ENCODE results near the gene RTP4.

DNA sequence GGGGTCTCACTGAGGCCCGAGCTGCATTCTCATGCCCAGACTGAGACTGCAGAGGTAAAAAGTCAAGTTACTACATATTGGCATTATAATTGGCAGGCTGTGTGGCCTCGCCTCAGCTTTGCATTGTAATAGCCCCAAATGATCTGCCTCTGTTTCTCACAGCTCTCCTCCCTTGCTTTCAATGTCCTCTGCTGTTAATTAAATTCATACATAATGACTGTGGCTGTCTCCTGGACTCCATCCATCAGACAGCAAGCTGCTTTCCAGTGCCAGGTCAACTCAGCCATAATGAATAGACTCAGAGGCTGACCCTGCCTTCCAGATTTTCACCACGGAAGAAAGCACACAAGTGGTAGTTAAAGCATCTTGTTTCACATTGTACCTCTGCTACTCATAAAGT is 7.6 kb upstream of the RTP4 start:
- TF ChIP-seq, protein P1, sequence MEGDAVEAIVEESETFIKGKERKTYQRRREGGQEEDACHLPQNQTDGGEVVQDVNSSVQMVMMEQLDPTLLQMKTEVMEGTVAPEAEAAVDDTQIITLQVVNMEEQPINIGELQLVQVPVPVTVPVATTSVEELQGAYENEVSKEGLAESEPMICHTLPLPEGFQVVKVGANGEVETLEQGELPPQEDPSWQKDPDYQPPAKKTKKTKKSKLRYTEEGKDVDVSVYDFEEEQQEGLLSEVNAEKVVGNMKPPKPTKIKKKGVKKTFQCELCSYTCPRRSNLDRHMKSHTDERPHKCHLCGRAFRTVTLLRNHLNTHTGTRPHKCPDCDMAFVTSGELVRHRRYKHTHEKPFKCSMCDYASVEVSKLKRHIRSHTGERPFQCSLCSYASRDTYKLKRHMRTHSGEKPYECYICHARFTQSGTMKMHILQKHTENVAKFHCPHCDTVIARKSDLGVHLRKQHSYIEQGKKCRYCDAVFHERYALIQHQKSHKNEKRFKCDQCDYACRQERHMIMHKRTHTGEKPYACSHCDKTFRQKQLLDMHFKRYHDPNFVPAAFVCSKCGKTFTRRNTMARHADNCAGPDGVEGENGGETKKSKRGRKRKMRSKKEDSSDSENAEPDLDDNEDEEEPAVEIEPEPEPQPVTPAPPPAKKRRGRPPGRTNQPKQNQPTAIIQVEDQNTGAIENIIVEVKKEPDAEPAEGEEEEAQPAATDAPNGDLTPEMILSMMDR (IDR thresholded peaks at IDR 0.05) = no peak
- TF ChIP-seq POLR2AphosphoS5 (IDR thresholded peaks at IDR 0.05) = no peak

Data from breast epithelium (tissue), 3 donors.